ENCODE data around the gene NME9.

GRCh38 chr3:138310494-138310893, 19.2 kb downstream of the NME9 start:
- no peak for TF ChIP-seq CTCF (IDR thresholded peaks at IDR 0.05)
- TF ChIP-seq EP300 (IDR thresholded peaks at IDR 0.05) = no peak

Measured in sigmoid colon (tissue), 4 donors.